ENCODE results near the gene CGREF1. TPM values are rescaled to one million over a fixed set of nuclear protein-coding genes. Genes with fewer than 3 reads are reported as not detected.

Gene CGREF1
- total RNA-seq, 1 donor: under 0.01 TPM

- H3K4me3 ChIP-seq (ENCODE audit: low read depth, low read length): no peak within 1 kb of the TSS
- no peak for TF ChIP-seq CTCF (IDR thresholded peaks at IDR 0.05; ENCODE audit: insufficient read depth, low read depth, low read length)
- no peak for DNase-seq (ENCODE audit: low read depth)
Measured at GRCh38 chr2:27148801-27149439, 30.0 kb upstream of the CGREF1 start, which contains the start of gene TCF23. Gene TCF23, plus strand, starts transcription at chr2:27149004. Its CDS starts 130 bp downstream, at chr2:27149134.

- TF ChIP-seq CTCF (IDR thresholded peaks at IDR 0.05; ENCODE audit: insufficient read depth, low read depth, low read length): no peak
- no peak for DNase-seq (ENCODE audit: low read depth)
- no peak overlapping the region for H3K4me3 ChIP-seq (ENCODE audit: low read depth, low read length)
Measured at GRCh38 chr2:27147935-27148334, 29.0 kb upstream of the CGREF1 start.

- DNase-seq (ENCODE audit: low read depth): no peak
- H3K4me3 ChIP-seq (ENCODE audit: low read depth, low read length): no peak overlapping the region
- TF ChIP-seq CTCF (IDR thresholded peaks at IDR 0.05; ENCODE audit: insufficient read depth, low read depth, low read length): no peak
Measured at GRCh38 chr2:27145682-27146081, 26.8 kb upstream of the CGREF1 start.

GRCh38 chr2:27143285-27143684 lies 24.4 kb upstream of the CGREF1 start:
- TF ChIP-seq CTCF (IDR thresholded peaks at IDR 0.05; ENCODE audit: insufficient read depth, low read depth, low read length): no peak
- H3K4me3 ChIP-seq (ENCODE audit: low read depth, low read length): no peak overlapping the region
- DNase-seq (ENCODE audit: low read depth): no peak

GRCh38 chr2:27139310-27139709 lies 20.4 kb upstream of the CGREF1 start, which contains the start of gene PRR30:
Gene PRR30, minus strand, starts transcription at chr2:27139410. Its CDS starts 1,081 bp downstream, at chr2:27138329.
- DNase-seq (ENCODE audit: low read depth): no peak
- H3K4me3 ChIP-seq (ENCODE audit: low read depth, low read length): no peak within 1 kb of the TSS
- TF ChIP-seq CTCF (IDR thresholded peaks at IDR 0.05; ENCODE audit: insufficient read depth, low read depth, low read length): no peak

GRCh38 chr2:27138111-27138510 lies 19.2 kb upstream of the CGREF1 start:
- TF ChIP-seq CTCF (IDR thresholded peaks at IDR 0.05; ENCODE audit: insufficient read depth, low read depth, low read length): no peak
- no peak overlapping the region for H3K4me3 ChIP-seq (ENCODE audit: low read depth, low read length)
- DNase-seq (ENCODE audit: low read depth): no peak

Data from fibroblast of villous mesenchyme (primary cell).